ENCODE measurements around the gene THSD4. TPM values are rescaled to one million over a fixed set of nuclear protein-coding genes. Genes with fewer than 3 reads are reported as not detected.

THSD4 gene
- total RNA-seq, 1 donor from 2014 or later: 1.6 TPM

- DNase-seq (ENCODE audit: low spot score in 2 of 2) (no peak), FAIRE-seq (no peak)
These were observed 18.6 kb upstream of the THSD4 start for GRCh38 chr15:71096676-71097075.

GRCh38 chr15:71097890-71098289 is 17.4 kb upstream of the THSD4 start:
- DNase-seq (ENCODE audit: low spot score in 2 of 2) (no peak), FAIRE-seq (no peak)

- FAIRE-seq (no peak), DNase-seq (ENCODE audit: low spot score in 2 of 2) (no peak)
These were observed 16.4 kb upstream of the THSD4 start for GRCh38 chr15:71098920-71099319.

GRCh38 chr15:71103102-71103676 is 12.1 kb upstream of the THSD4 start:
- DNase-seq (ENCODE audit: low spot score in 2 of 2): no peak
- no peak for FAIRE-seq

GRCh38 chr15:71104636-71105035 is 10.6 kb upstream of the THSD4 start:
- FAIRE-seq (no peak), DNase-seq (ENCODE audit: low spot score in 2 of 2) (no peak)

- FAIRE-seq (no peak), DNase-seq (ENCODE audit: low spot score in 2 of 2) (no peak)
These were observed 9.8 kb upstream of the THSD4 start for GRCh38 chr15:71105444-71105843.

- DNase-seq (ENCODE audit: low spot score in 2 of 2): no peak
- no peak for FAIRE-seq
These were observed 8.3 kb upstream of the THSD4 start for GRCh38 chr15:71106802-71107500.

- DNase-seq (ENCODE audit: low spot score in 2 of 2) (no peak), FAIRE-seq (no peak)
These were observed 7.8 kb upstream of the THSD4 start for GRCh38 chr15:71107501-71107815.

GRCh38 chr15:71109130-71109529 is 6.1 kb upstream of the THSD4 start:
- no peak for FAIRE-seq
- no peak for DNase-seq (ENCODE audit: low spot score in 2 of 2)

GRCh38 chr15:71109905-71110304 is 5.4 kb upstream of the THSD4 start:
- no peak for FAIRE-seq
- DNase-seq (ENCODE audit: low spot score in 2 of 2): no peak

- DNase-seq (ENCODE audit: low spot score in 2 of 2) (no peak), FAIRE-seq (no peak)
These were observed 4.7 kb upstream of the THSD4 start for GRCh38 chr15:71110405-71111180.

GRCh38 chr15:71111181-71111565 is 4.1 kb upstream of the THSD4 start:
- no peak for FAIRE-seq
- no peak for DNase-seq (ENCODE audit: low spot score in 2 of 2)

- no peak for DNase-seq (ENCODE audit: low spot score in 2 of 2)
- no peak for FAIRE-seq
These were observed 3.3 kb upstream of the THSD4 start for GRCh38 chr15:71111950-71112349.

GRCh38 chr15:71112429-71112828 is 2.8 kb upstream of the THSD4 start:
- FAIRE-seq (no peak), DNase-seq (ENCODE audit: low spot score in 2 of 2) (no peak)

- FAIRE-seq (no peak), DNase-seq (ENCODE audit: low spot score in 2 of 2) (no peak)
These were observed 1.1 kb upstream of the THSD4 start for GRCh38 chr15:71114066-71114680.

- peak in 1 of 2 donors; percentile 52 for DNase-seq (ENCODE audit: low spot score in 2 of 2)
- FAIRE-seq: no peak
These were observed 488 bp downstream of the THSD4 start for GRCh38 chr15:71115567-71116351.

- FAIRE-seq (no peak), DNase-seq (ENCODE audit: low spot score in 2 of 2) (no peak)
These were observed 1.1 kb downstream of the THSD4 start for GRCh38 chr15:71116366-71116765.

- DNase-seq (ENCODE audit: low spot score in 2 of 2) (no peak), FAIRE-seq (no peak)
These were observed 1.7 kb downstream of the THSD4 start for GRCh38 chr15:71116942-71117341.

GRCh38 chr15:71117714-71118305 is 2.5 kb downstream of the THSD4 start:
- DNase-seq (ENCODE audit: low spot score in 2 of 2) (no peak), FAIRE-seq (no peak)

GRCh38 chr15:71118345-71118744 is 3.1 kb downstream of the THSD4 start:
- DNase-seq (ENCODE audit: low spot score in 2 of 2) (no peak), FAIRE-seq (no peak)
